Panc1 (cell line): ENCODE results near the gene TMEM204. TPM values are rescaled to one million over a fixed set of nuclear protein-coding genes. Genes with fewer than 3 reads are reported as not detected.

Source experiments
- ATAC-seq: fragments of 200-7000 bp; cut with Tn5 transposase; 2 replicates; pipeline ENCODE4 v1.9.1; 2020; ENCODE audit warnings: mild to moderate bottlenecking, moderate library complexity
- BruUV-seq: library from RNA; stranded (reverse); fragments of 400-500 nt; replicated peaks from 2 replicates; lab custom pipeline; 2021; lab: Mats Ljungman, UMichigan
- CTCF ChIA-PET: fragments of 300-600 bp; sonication (Branson Sonifier 250); formaldehyde crosslinking; loops from one replicate; lab custom pipeline; 2022; ENCODE audit warnings: antibody characterized with exemption; lab: Charles Lee
- POLR2A ChIA-PET: fragments of 300-600 bp; sonication (Branson Sonifier 250); formaldehyde crosslinking; loops from one replicate; lab custom pipeline; 2022; ENCODE audit warnings: antibody characterized with exemption; lab: Charles Lee
- DNase-seq: peaks from one replicate; pipeline ENCODE4 v3.0.0-alpha.2; 2010; ENCODE audit warnings: low read depth, low spot score
- H3K27ac ChIP-seq: 2 replicates; pipeline ENCODE4 v1.5.1; 2011; ENCODE audit warnings: mild to moderate bottlenecking, low read length, inconsistent platforms
- H3K27me3 ChIP-seq: fragments of 200-500 bp; sonication (Bioruptor generic); 2 replicates; pipeline ENCODE4 v1.6.0; 2014; ENCODE audit warnings: low read length, inconsistent platforms; ENCODE audit not compliant: control insufficient read depth, insufficient read depth
- H3K36me3 ChIP-seq: fragments of 200-500 bp; sonication (Bioruptor generic); 2 replicates; pipeline ENCODE4 v1.5.1; 2014; ENCODE audit warnings: inconsistent platforms, mild to moderate bottlenecking, low read length, moderate library complexity; ENCODE audit not compliant: control insufficient read depth, insufficient read depth
- H3K4me1 ChIP-seq: 2 replicates; pipeline ENCODE4 v1.5.1; 2011; ENCODE audit warnings: inconsistent platforms, mild to moderate bottlenecking, low read length, moderate library complexity; ENCODE audit not compliant: control insufficient read depth, insufficient read depth
- H3K4me3 ChIP-seq, 2 experiments: 2 replicates each; pipeline ENCODE4 v1.5.1; 2011 to 2012; ENCODE audit warnings: low read depth in 2 of 2, low read length in 2 of 2, mild to moderate bottlenecking in 2 of 2, inconsistent platforms in 1 of 2, moderate library complexity in 1 of 2
- H3K9me3 ChIP-seq: fragments of 200-500 bp; sonication (Bioruptor generic); 2 replicates; pipeline ENCODE4 v1.5.1; 2014; ENCODE audit warnings: low read depth, mild to moderate bottlenecking, inconsistent platforms, low read length, moderate library complexity; ENCODE audit not compliant: control insufficient read depth, insufficient read depth
- POLR2AphosphoS5 ChIP-seq: IDR thresholded peaks from 2 replicates; pipeline ENCODE4 v1.6.1; 2012; ENCODE audit warnings: mild to moderate bottlenecking, low read depth, low read length, moderate library complexity
- REST ChIP-seq, 2 experiments: IDR thresholded peaks; 2 replicates each; pipeline ENCODE4 v1.6.1; 2011 to 2012; ENCODE audit warnings: low read depth in 2 of 2, control low read depth in 1 of 2, low read length in 1 of 2, mild to moderate bottlenecking in 1 of 2, moderate library complexity in 1 of 2; ENCODE audit not compliant: insufficient read depth in 1 of 2
- SIN3A ChIP-seq: IDR thresholded peaks from 2 replicates; pipeline ENCODE4 v1.6.1; 2012; ENCODE audit warnings: low read depth, mild to moderate bottlenecking, low read length, moderate library complexity, borderline replicate concordance; ENCODE audit not compliant: insufficient read depth
- TCF7L2 ChIP-seq: IDR thresholded peaks from 2 replicates; pipeline ENCODE4 v1.6.1; 2011; ENCODE audit warnings: mild to moderate bottlenecking, low read depth, low read length, inconsistent platforms
- in situ Hi-C: cut with HindIII; loops from 2 replicates; pipeline ENCODE4 v1.10.0; 2016; ENCODE audit warnings: low sequenced_read_pairs, low pct_unique_long_range_greater_than_20kb
- intact Hi-C: fragments of 100-400 bp; cut with micrococcal nuclease; formaldehyde crosslinking; loops from one replicate; pipeline ENCODE4 v1.10.0; 2022; ENCODE audit not compliant: unreplicated experiment
- total RNA-seq: library from RNA; stranded (reverse); gene quantifications from one replicate; pipeline ENCODE4 v1.2.1, GENCODE V29; 2021; ENCODE audit not compliant: unreplicated experiment
- TF ChIP-seq, protein P1 (sequence below): fragments of 450-650 bp; IDR thresholded peaks from 2 replicates; pipeline ENCODE4 v1.5.1; 2017; ENCODE audit warnings: mild to moderate bottlenecking

Gene TMEM204
- total RNA-seq, 1 experiment from 2014 or later = 0.13 TPM

DNA sequence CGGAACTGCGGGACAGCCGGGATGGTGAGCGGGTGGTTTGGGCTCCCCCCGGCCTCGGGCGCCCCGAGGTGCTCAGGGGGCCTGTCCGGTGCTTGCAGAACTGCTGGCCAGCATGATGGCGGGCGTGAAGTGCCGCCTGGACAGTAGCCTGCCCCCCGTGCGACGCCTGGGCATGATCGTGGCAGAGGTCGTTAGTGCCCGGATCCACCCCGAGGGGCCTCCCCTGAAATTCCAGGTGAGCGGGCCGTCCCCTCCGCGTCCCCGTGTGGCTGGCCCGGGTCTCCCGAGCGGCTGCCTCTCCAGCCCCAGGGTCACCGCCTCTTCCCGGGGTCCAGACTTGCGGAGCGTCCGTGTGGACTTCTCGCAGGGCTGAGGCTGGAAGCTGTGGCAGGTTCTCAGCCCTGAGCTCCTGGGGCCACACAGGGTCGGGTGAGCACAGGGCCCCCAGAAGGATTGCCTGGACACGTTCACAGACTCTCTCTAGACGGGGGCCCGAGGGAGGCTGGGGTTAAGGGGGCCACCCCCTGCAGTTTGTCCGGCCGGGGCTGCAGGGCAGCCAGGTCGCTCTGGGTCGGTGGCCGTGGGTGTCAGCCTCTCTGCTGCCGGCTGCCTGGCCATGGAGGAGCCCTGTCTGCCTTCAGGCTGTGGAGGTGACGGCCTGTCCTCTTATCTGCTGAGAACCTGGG, 32.9 kb upstream of the TMEM204 start:
- BruUV-seq = no TSS peak
- Histone ChIP-seq H3K27ac (no peak overlapping the region), H3K4me3 (no peak overlapping the region), H3K9me3 (no peaks in the 10 kb centered on the region), H3K36me3 (no peaks in the 10 kb centered on the region), H3K27me3 (no peaks in the 10 kb centered on the region), H3K4me1 (no peaks in the 10 kb centered on the region)
- intact Hi-C loops = no loop called here
- in situ Hi-C loops = no loop called here
- ATAC-seq (no peak), DNase-seq (no peak)
- ChIA-PET CTCF (no interaction called here), POLR2A (no interaction called here)
- TF ChIP-seq TCF7L2 = no peak
- TF ChIP-seq, protein P1, sequence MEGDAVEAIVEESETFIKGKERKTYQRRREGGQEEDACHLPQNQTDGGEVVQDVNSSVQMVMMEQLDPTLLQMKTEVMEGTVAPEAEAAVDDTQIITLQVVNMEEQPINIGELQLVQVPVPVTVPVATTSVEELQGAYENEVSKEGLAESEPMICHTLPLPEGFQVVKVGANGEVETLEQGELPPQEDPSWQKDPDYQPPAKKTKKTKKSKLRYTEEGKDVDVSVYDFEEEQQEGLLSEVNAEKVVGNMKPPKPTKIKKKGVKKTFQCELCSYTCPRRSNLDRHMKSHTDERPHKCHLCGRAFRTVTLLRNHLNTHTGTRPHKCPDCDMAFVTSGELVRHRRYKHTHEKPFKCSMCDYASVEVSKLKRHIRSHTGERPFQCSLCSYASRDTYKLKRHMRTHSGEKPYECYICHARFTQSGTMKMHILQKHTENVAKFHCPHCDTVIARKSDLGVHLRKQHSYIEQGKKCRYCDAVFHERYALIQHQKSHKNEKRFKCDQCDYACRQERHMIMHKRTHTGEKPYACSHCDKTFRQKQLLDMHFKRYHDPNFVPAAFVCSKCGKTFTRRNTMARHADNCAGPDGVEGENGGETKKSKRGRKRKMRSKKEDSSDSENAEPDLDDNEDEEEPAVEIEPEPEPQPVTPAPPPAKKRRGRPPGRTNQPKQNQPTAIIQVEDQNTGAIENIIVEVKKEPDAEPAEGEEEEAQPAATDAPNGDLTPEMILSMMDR = no peak
- TF ChIP-seq SIN3A = no peak
- no peak for TF ChIP-seq POLR2AphosphoS5
- no peak for TF ChIP-seq REST (IDR thresholded peaks at IDR 0.05; ENCODE audit: insufficient read depth in 1 of 2, low read depth in 2 of 2, low read length in 1 of 2)

- ATAC-seq (no peak), DNase-seq (no peak)
- no TSS peak for BruUV-seq
- ChIA-PET CTCF (no interaction called here), POLR2A (no interaction called here)
- in situ Hi-C loops = no loop called here
- H3K9me3 ChIP-seq = no peaks in the 10 kb centered on the region
- intact Hi-C loops = no loop called here
- TF ChIP-seq TCF7L2 = no peak
- H3K4me1 ChIP-seq = no peaks in the 10 kb centered on the region
- H3K36me3 ChIP-seq = no peaks in the 10 kb centered on the region
- H3K27me3 ChIP-seq = no peaks in the 10 kb centered on the region
- H3K27ac ChIP-seq = no peak overlapping the region
- H3K4me3 ChIP-seq = no peak overlapping the region
These were observed 31.8 kb upstream of the TMEM204 start for GRCh38 chr16:1501630-1502029.
